ENCODE results near the gene OR10V1.

- TF ChIP-seq CTCF (IDR thresholded peaks at IDR 0.05) (no peak), POLR2A (IDR thresholded peaks at IDR 0.05) (no peak)
Measured at GRCh38 chr11:59692915-59693314, 20.7 kb downstream of the OR10V1 start.

Data from testis (tissue), 2 donors.